HL-60 (cell line): ENCODE measurements around the gene ATF2.
A peak's percentile ranks its signal among the peaks of the same experiment; 100 is the strongest.

Source experiments
- GABPA ChIP-seq: IDR thresholded peaks from 2 replicates; pipeline ENCODE4 v1.6.1; 2012; ENCODE audit warnings: low read depth
- POLR2AphosphoS5 ChIP-seq: IDR thresholded peaks from 2 replicates; pipeline ENCODE4 v1.6.1; 2012; ENCODE audit warnings: low read depth
- REST ChIP-seq: IDR thresholded peaks from 2 replicates; pipeline ENCODE4 v1.6.1; 2012; ENCODE audit warnings: low read depth; ENCODE audit not compliant: insufficient replicate concordance
- SPI1 ChIP-seq: IDR thresholded peaks from 2 replicates; pipeline ENCODE4 v1.6.1; 2012; ENCODE audit warnings: low read depth, mild to moderate bottlenecking, borderline replicate concordance
- TF ChIP-seq, protein P1 (sequence below): IDR thresholded peaks from one replicate; pipeline ENCODE4 v1.5.1; 2011; ENCODE audit warnings: low read length, control low read depth, inconsistent platforms; ENCODE audit not compliant: insufficient read depth

GRCh38 chr2:175111200-175111657 lies 56.8 kb downstream of the ATF2 start:
- TF ChIP-seq, protein P1, sequence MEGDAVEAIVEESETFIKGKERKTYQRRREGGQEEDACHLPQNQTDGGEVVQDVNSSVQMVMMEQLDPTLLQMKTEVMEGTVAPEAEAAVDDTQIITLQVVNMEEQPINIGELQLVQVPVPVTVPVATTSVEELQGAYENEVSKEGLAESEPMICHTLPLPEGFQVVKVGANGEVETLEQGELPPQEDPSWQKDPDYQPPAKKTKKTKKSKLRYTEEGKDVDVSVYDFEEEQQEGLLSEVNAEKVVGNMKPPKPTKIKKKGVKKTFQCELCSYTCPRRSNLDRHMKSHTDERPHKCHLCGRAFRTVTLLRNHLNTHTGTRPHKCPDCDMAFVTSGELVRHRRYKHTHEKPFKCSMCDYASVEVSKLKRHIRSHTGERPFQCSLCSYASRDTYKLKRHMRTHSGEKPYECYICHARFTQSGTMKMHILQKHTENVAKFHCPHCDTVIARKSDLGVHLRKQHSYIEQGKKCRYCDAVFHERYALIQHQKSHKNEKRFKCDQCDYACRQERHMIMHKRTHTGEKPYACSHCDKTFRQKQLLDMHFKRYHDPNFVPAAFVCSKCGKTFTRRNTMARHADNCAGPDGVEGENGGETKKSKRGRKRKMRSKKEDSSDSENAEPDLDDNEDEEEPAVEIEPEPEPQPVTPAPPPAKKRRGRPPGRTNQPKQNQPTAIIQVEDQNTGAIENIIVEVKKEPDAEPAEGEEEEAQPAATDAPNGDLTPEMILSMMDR: peak; percentile 43
- TF ChIP-seq POLR2AphosphoS5 (no peak), GABPA (no peak), REST (no peak), SPI1 (no peak)
